ENCODE measurements around the gene FGL2.
"Not testable (repeated sequence)": the region's sequence is repeated elsewhere in the genome, so short reads cannot be mapped to it uniquely, and the experiment has no call there.

FGL2 gene

GRCh38 chr7:77181734-77182133, 17.9 kb downstream of the FGL2 start:
- Histone ChIP-seq H3K27ac (ENCODE audit: low read length) (no peak overlapping the region), H3K27me3 (ENCODE audit: control insufficient read depth in 1 of 2, insufficient read depth in 2 of 2, low read length in 2 of 2) (no peaks in the 10 kb centered on the region), H3K4me3 (ENCODE audit: low read length in 2 of 2) (no peak overlapping the region), H3K36me3 (ENCODE audit: control insufficient read depth in 2 of 2, insufficient read depth in 2 of 2, low read length in 2 of 2) (no peaks in the 10 kb centered on the region), H3K9ac (ENCODE audit: low read length in 2 of 2) (no peak overlapping the region), H3K9me3 (ENCODE audit: control insufficient read depth in 2 of 2, low read length in 2 of 2) (no peaks in the 10 kb centered on the region), H3K4me1 (ENCODE audit: control insufficient read depth, insufficient read depth, low read length) (peaks cover 5% of the 10 kb centered on the region)

- H3K9me3 ChIP-seq (ENCODE audit: control insufficient read depth in 2 of 2, low read length in 2 of 2), result no peaks in the 10 kb centered on the region
- H3K4me3 ChIP-seq (ENCODE audit: low read length in 2 of 2), result no peak overlapping the region
- H3K27ac ChIP-seq (ENCODE audit: low read length), result no peak overlapping the region
- no peaks in the 10 kb centered on the region for H3K27me3 ChIP-seq (ENCODE audit: control insufficient read depth in 1 of 2, insufficient read depth in 2 of 2, low read length in 2 of 2)
- H3K4me1 ChIP-seq (ENCODE audit: control insufficient read depth, insufficient read depth, low read length), result peaks cover 5% of the 10 kb centered on the region
- no peak overlapping the region for H3K9ac ChIP-seq (ENCODE audit: low read length in 2 of 2)
- no peaks in the 10 kb centered on the region for H3K36me3 ChIP-seq (ENCODE audit: control insufficient read depth in 2 of 2, insufficient read depth in 2 of 2, low read length in 2 of 2)
Measured at GRCh38 chr7:77181015-77181595, 18.5 kb downstream of the FGL2 start.

- H3K27ac ChIP-seq (ENCODE audit: low read length); H3K4me3 ChIP-seq (ENCODE audit: low read length in 2 of 2); H3K27me3 ChIP-seq (ENCODE audit: control insufficient read depth in 1 of 2, insufficient read depth in 2 of 2, low read length in 2 of 2); H3K9ac ChIP-seq (ENCODE audit: low read length in 2 of 2); H3K9me3 ChIP-seq (ENCODE audit: control insufficient read depth in 2 of 2, low read length in 2 of 2); H3K4me1 ChIP-seq (ENCODE audit: control insufficient read depth, insufficient read depth, low read length); H3K36me3 ChIP-seq (ENCODE audit: control insufficient read depth in 2 of 2, insufficient read depth in 2 of 2, low read length in 2 of 2): not testable (repeated sequence)
Measured at GRCh38 chr7:77178024-77178423, 21.6 kb downstream of the FGL2 start.

- H3K27me3 ChIP-seq (ENCODE audit: control insufficient read depth in 1 of 2, insufficient read depth in 2 of 2, low read length in 2 of 2); H3K4me1 ChIP-seq (ENCODE audit: control insufficient read depth, insufficient read depth, low read length); H3K9me3 ChIP-seq (ENCODE audit: control insufficient read depth in 2 of 2, low read length in 2 of 2); H3K9ac ChIP-seq (ENCODE audit: low read length in 2 of 2); H3K4me3 ChIP-seq (ENCODE audit: low read length in 2 of 2); H3K36me3 ChIP-seq (ENCODE audit: control insufficient read depth in 2 of 2, insufficient read depth in 2 of 2, low read length in 2 of 2); H3K27ac ChIP-seq (ENCODE audit: low read length): not testable (repeated sequence)
Measured at GRCh38 chr7:77177321-77177904, 22.2 kb downstream of the FGL2 start.

- H3K27me3 ChIP-seq (ENCODE audit: control insufficient read depth in 1 of 2, insufficient read depth in 2 of 2, low read length in 2 of 2); H3K9ac ChIP-seq (ENCODE audit: low read length in 2 of 2); H3K9me3 ChIP-seq (ENCODE audit: control insufficient read depth in 2 of 2, low read length in 2 of 2); H3K36me3 ChIP-seq (ENCODE audit: control insufficient read depth in 2 of 2, insufficient read depth in 2 of 2, low read length in 2 of 2); H3K27ac ChIP-seq (ENCODE audit: low read length); H3K4me3 ChIP-seq (ENCODE audit: low read length in 2 of 2); H3K4me1 ChIP-seq (ENCODE audit: control insufficient read depth, insufficient read depth, low read length): not testable (repeated sequence)
Measured at GRCh38 chr7:77175274-77175800, 24.3 kb downstream of the FGL2 start.

GRCh38 chr7:77174418-77174817, 25.2 kb downstream of the FGL2 start:
- not testable (repeated sequence) for H3K36me3 ChIP-seq (ENCODE audit: control insufficient read depth in 2 of 2, insufficient read depth in 2 of 2, low read length in 2 of 2); H3K4me1 ChIP-seq (ENCODE audit: control insufficient read depth, insufficient read depth, low read length); H3K27ac ChIP-seq (ENCODE audit: low read length); H3K9ac ChIP-seq (ENCODE audit: low read length in 2 of 2); H3K27me3 ChIP-seq (ENCODE audit: control insufficient read depth in 1 of 2, insufficient read depth in 2 of 2, low read length in 2 of 2); H3K4me3 ChIP-seq (ENCODE audit: low read length in 2 of 2); H3K9me3 ChIP-seq (ENCODE audit: control insufficient read depth in 2 of 2, low read length in 2 of 2)

- not testable (repeated sequence) for H3K9ac ChIP-seq (ENCODE audit: low read length in 2 of 2); H3K36me3 ChIP-seq (ENCODE audit: control insufficient read depth in 2 of 2, insufficient read depth in 2 of 2, low read length in 2 of 2); H3K4me1 ChIP-seq (ENCODE audit: control insufficient read depth, insufficient read depth, low read length); H3K9me3 ChIP-seq (ENCODE audit: control insufficient read depth in 2 of 2, low read length in 2 of 2); H3K27me3 ChIP-seq (ENCODE audit: control insufficient read depth in 1 of 2, insufficient read depth in 2 of 2, low read length in 2 of 2); H3K27ac ChIP-seq (ENCODE audit: low read length); H3K4me3 ChIP-seq (ENCODE audit: low read length in 2 of 2)
Measured at GRCh38 chr7:77172437-77173172, 27.0 kb downstream of the FGL2 start.

GRCh38 chr7:77171073-77171472, 28.5 kb downstream of the FGL2 start:
- not testable (repeated sequence) for H3K9ac ChIP-seq (ENCODE audit: low read length in 2 of 2); H3K4me1 ChIP-seq (ENCODE audit: control insufficient read depth, insufficient read depth, low read length); H3K36me3 ChIP-seq (ENCODE audit: control insufficient read depth in 2 of 2, insufficient read depth in 2 of 2, low read length in 2 of 2); H3K9me3 ChIP-seq (ENCODE audit: control insufficient read depth in 2 of 2, low read length in 2 of 2); H3K27ac ChIP-seq (ENCODE audit: low read length); H3K27me3 ChIP-seq (ENCODE audit: control insufficient read depth in 1 of 2, insufficient read depth in 2 of 2, low read length in 2 of 2); H3K4me3 ChIP-seq (ENCODE audit: low read length in 2 of 2)

GRCh38 chr7:77157446-77157845, 42.2 kb downstream of the FGL2 start:
- Histone ChIP-seq H3K27me3 (ENCODE audit: control insufficient read depth in 1 of 2, insufficient read depth in 2 of 2, low read length in 2 of 2) (no peaks in the 10 kb centered on the region), H3K27ac (ENCODE audit: low read length) (peak overlapping the region; percentile 58), H3K9ac (ENCODE audit: low read length in 2 of 2) (no peak overlapping the region), H3K4me1 (ENCODE audit: control insufficient read depth, insufficient read depth, low read length) (no peaks in the 10 kb centered on the region), H3K36me3 (ENCODE audit: control insufficient read depth in 2 of 2, insufficient read depth in 2 of 2, low read length in 2 of 2) (no peaks in the 10 kb centered on the region), H3K4me3 (ENCODE audit: low read length in 2 of 2) (no peak overlapping the region), H3K9me3 (ENCODE audit: control insufficient read depth in 2 of 2, low read length in 2 of 2) (no peaks in the 10 kb centered on the region)

GRCh38 chr7:77157034-77157433, 42.6 kb downstream of the FGL2 start:
- H3K36me3 ChIP-seq (ENCODE audit: control insufficient read depth in 2 of 2, insufficient read depth in 2 of 2, low read length in 2 of 2); H3K27me3 ChIP-seq (ENCODE audit: control insufficient read depth in 1 of 2, insufficient read depth in 2 of 2, low read length in 2 of 2); H3K9ac ChIP-seq (ENCODE audit: low read length in 2 of 2); H3K4me3 ChIP-seq (ENCODE audit: low read length in 2 of 2); H3K4me1 ChIP-seq (ENCODE audit: control insufficient read depth, insufficient read depth, low read length); H3K9me3 ChIP-seq (ENCODE audit: control insufficient read depth in 2 of 2, low read length in 2 of 2): not testable (repeated sequence)
- H3K27ac ChIP-seq (ENCODE audit: low read length), result peak overlapping the region; percentile 58
